Breast epithelium (tissue), 3 donors: ENCODE measurements around the gene NOMO2.
"Not testable (repeated sequence)": the region's sequence is repeated elsewhere in the genome, so short reads cannot be mapped to it uniquely, and the experiment has no call there.

Source experiments
- CTCF ChIP-seq, 3 donors: fragments of 450-650 bp; IDR thresholded peaks; one replicate each; pipeline ENCODE4 v1.5.1; 2016 to 2017; ENCODE audit warnings: antibody characterized with exemption in 3 of 3, mild to moderate bottlenecking in 3 of 3, moderate library complexity in 3 of 3
- POLR2A ChIP-seq: fragments of 450-650 bp; IDR thresholded peaks from one replicate; pipeline ENCODE4 v1.6.1; 2016; ENCODE audit warnings: antibody characterized with exemption, mild to moderate bottlenecking, moderate library complexity
- POLR2AphosphoS5 ChIP-seq, 3 donors: sonication (generic); formaldehyde crosslinking; IDR thresholded peaks; one replicate each; pipeline ENCODE4 v1.6.1; 2017; ENCODE audit warnings: antibody characterized with exemption in 3 of 3

- not testable (repeated sequence) for TF ChIP-seq CTCF (IDR thresholded peaks at IDR 0.05); POLR2AphosphoS5 (IDR thresholded peaks at IDR 0.05); POLR2A
These were observed 25.0 kb upstream of the NOMO2 start for GRCh38 chr16:18586560-18587540.
